ENCODE results near the gene TMA7B.

The TMA7B gene

DNA sequence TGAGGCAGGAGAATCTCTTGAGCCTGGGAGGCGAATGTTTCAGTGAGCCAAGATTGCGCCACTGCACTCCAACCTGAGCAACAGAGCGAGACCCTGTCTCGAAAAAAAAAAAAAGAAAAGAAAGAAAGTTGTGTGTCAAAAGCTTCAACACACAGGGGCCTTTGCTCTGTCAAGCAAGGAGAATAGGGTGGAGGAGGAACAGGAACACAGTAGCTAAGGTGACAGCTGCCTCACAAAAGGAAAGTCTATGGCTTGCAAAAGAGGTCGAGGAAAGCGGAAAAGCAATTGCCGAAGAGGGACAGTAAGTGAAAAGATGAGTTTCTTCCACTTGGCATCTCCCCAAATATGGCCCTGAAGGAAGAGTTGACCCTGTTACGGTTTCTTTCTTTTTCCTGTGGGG lies 26.5 kb upstream of the TMA7B start:
- no peak for DNase-seq

DNA sequence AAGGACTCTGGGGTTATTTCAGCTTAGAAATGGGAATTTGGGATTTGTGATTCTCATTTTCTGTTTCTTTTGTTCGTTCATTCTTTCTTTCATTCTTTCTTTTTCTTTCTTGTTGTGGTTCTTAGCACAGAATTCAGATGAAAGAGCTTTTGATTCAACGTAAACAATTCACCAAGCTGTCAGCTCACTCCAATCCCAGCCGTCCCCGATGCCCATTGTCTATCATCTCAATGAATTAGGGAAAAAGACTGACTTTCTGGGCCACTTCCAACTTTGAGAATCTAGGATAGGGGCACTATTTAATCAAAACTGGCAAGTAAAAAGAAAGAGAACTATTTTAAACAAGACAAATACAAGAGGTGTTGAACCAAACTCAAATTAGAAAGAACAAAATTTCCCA lies 25.1 kb upstream of the TMA7B start:
- DNase-seq: no peak

DNA sequence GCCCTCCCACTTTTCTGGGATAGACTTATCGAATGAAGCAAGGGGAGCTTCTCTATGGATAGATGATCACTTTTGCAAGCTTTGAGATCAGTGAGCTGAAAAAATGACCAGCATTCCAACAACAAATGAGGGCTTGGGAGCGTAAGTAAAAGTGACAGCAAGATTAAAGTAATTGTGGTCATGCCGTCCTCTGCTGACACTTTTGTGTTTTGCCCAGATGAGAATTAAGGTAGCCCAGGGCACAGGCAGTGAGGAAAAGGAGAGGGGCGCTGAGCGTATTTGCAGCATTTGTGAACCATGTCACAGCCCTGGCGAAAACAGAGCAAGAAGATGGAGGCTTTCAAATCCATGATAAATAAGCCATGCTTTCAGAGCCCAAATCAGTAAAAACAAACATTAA lies 24.6 kb upstream of the TMA7B start:
- no peak for DNase-seq

DNA sequence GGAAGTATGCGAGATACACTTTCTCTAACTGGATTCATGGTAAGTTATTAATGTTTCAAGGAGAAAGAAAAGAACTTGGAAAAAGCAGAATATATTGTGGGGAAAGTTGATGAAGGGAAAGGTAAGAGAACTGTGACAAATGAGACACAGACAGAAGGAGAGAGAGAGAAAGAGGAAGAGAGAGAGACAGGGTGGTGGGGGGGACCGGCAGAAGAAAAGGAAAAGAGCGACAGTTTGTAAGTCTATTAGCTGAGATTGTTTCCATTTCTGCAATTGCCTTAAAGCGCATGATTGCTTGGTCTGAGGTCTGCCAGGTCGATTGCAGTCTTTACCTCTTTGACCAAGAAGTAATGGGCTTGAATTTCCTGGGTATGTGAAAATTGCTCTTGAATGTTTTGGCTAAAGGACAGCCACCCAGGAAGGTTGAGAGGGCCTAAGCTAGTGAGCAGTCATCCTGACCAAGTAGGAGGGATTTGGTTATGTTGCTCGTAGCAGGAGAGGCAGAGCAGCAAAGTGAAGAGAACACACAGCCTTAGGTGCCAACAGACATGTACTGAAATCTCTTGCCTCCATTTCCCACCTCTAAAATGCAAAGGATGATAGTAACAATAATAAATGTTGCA lies 23.6 kb upstream of the TMA7B start:
- no peak for DNase-seq

DNA sequence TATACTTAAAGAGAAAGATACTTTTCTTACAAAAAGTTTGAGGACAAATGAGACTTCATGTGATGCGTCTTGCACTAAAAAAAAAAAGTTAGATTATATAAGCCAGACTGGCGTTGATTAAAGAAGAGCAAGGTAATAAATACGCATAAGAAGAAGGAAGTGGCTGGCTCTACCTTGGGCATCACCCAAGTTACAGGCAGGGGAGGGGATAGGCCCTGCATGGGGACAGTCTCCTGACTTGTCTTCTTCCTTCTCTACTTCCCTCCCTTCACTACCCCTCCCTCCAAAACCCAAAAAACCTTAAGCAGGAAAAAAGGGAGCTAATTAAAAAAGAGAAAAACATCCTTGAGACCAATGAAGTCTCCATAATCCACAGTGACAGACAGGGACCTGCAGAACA lies 22.3 kb upstream of the TMA7B start:
- DNase-seq: peak; percentile 37

DNA sequence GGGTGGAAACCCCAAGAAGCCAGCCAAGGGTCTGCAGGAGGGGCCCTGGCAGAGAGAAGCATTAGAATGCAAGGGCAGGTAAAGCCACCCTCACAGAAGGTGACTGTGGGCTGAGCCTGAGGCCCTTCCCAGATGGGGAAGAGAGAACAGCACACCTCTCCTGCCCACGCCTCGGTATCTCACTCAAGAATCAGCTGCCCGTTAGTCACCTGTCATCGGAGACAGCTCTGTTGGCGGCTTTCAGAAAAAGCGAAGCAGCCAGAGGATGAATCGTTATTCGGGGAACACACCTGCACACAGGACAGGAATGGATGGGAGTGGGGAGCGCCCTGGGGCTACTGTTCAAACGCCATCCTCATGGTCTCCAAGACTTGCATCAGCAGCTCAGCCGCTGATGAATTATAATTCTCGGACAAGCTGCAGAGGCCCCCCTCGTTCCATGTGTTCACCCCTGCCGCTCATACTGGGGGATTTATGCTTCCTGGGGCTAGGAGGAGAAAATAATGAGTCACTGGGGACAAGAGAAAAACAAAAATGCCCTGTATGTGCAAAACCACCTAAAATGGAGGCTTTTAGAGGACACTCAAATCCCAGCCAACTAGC lies 21.6 kb upstream of the TMA7B start:
- DNase-seq: no peak

DNA sequence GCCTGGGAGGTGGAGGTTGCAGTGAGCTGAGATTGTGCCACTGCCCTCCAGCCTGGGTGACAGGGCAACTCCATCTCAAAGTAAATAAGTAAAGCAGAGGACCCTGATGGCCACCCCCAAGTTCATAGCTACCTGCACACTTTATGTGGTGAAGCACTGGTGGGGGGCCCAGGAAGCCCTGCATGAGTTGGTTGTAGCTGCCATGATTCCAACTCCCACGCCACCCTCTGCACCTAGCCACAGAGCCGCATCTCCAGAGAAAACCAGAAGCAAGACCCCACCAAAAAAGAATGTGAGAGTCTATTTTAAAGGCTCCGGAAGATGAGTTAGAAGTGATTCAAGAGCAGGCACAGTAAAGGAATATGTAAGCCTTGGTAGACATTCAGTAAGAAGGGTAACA lies 20.4 kb upstream of the TMA7B start:
- no peak for DNase-seq

DNA sequence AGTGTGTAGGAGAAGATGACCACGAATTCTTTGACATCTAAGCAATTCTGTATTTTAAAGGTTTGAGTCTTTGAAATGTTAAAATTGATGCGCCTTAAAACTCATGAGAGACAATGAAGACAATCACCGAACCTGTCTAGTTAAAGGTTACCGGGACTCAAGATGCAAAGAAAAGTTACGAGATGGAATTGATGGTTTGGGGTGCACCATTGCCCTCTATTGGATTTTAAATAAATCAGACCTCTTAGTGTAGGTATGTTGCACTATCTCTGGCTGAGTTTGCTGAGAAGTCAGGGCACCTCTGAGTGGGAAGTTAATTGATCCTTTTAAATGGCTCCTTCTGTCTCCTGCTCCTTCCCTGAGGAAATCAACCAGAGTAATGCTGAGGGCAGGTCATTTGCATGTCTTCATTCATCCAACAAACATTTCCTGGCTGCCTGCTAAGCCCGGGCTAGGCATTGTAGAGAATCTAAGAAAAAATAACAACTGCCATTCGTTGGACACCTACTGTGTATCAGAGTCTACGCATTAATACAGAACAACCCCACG lies 19.4 kb upstream of the TMA7B start:
- DNase-seq: no peak

DNA sequence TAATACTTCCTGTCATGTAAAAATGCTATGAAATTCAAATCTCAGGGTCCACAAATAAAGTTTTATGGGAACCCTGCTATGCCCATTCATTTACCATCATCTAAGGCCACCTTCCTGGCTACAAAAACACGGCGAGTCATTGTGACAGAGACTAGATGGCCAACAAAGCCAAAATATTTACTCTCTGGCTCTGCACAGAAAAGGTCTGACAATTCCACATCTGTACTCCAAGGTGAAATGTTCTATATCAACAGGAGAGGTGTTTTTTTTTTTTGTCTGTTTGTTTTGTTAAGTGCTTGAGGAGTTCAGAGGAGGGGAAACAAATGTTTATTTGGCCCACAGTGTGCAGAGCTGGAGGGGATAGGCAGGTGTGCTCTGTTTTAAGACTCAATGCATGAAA lies 18.6 kb upstream of the TMA7B start:
- no peak for DNase-seq

DNA sequence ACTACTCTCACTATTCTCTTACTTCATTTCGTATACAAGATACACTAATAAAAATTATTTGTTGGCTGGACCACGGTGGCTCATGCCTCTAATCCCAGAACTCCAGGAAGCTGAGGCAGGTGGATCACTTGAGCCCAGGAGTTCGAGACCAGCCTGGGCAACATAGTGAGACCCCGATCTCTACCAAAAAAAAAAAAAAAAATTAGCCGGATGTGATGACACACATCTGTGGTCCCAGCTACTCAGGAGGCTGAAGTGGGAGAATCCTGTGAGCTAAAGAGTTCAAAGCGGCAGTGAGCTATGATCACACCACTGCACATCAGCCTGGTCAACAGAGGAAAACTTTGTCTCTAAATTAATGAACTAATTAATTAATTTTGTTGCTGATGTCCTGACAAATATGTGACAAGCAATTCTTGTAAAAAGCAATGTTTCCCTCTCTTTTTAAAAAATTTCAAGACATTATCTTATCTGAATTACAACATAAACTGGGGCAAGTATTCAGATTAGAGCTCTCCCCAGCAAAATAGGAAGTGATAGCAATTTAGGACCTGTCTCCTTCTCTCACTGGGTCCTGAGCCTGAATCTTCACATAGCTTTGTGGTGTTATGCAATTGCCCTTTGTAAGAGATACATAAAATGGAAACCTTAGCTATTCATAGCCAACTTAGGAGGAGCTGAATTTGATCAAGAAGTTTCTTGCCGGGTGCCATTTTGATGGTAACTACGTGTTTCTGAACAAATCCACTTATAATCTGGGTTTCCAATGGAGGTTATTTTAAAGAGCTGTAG lies 17.6 kb upstream of the TMA7B start:
- DNase-seq: no peak

DNA sequence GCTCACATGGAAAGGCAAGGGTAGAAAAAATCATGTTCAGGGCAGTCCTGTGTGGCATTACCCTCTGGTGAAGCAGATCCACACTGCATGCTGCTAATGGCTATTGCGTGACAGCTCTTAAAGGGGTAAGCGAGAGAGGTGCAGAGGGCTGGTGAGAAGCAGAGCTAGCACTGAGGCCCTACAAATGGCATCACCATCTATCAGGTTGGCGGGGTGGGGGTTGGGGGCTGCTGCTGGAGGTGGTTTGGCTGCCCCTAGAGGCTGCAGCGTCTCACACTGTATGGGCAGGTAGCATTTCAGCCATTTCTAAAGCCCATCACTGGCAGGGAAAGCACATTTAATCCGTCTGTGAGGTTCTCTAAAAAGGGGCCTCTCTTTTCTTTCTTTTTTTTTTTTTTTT lies 16.9 kb upstream of the TMA7B start:
- DNase-seq: peak; percentile 41

DNA sequence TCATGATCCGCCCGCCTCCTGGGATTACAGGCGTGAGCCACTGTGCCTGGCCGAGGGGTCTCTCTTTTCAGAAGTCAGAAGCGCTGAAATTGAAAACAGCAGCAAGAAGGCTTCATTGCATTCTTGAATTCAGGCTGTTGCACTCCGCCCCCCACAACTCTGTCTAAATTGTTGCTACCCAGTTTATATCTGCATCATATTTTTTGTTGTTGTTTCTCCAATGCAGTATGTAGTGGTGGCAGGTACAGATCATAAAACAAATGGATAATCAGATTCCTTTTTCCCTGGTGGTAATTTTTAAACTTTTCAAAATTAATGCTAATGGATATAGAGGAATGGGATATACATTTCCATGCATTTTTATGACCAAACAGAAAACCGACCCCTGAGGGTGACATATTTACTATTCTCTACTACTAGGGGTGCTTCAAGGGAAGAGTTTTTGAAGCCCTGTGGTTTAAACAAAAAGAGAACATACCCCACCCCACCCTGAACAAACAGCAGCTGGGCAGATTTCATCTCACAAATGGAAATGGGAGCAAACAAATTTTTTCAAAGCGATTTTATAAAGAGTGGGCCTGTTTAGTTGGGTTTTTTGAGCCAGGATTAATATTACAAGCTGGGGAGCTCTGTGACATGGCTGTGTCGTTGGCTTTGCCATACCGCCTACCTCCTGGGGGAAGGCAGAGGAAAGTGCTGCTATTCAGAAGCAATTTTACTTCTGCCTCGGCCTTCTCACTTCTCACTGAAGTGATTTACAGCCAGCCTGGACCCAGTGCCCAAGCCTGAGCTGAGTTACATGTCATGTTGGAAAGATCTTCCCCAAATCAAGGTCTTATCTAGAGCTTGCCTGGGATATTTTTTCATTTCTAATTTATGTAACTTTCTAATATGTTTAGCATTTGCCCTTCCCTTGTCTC lies 16.0 kb upstream of the TMA7B start:
- no peak for DNase-seq

DNA sequence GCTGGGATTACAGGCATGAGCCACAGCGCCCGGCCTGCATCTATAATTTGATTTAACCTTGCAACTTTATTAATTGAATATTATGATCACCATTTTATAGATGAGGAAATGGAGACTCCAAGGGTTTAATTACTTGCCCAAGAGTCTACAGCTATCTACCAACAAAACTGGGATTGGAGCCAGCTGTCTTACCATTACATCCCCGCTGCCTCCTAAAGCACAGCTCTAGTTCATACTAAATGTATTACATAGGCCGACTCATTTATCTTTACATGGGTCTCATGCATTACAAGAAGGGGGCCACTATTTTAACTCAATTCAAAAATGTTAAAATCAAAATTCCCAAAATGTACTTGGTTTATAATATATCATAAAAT lies 14.1 kb upstream of the TMA7B start:
- DNase-seq: no peak

DNA sequence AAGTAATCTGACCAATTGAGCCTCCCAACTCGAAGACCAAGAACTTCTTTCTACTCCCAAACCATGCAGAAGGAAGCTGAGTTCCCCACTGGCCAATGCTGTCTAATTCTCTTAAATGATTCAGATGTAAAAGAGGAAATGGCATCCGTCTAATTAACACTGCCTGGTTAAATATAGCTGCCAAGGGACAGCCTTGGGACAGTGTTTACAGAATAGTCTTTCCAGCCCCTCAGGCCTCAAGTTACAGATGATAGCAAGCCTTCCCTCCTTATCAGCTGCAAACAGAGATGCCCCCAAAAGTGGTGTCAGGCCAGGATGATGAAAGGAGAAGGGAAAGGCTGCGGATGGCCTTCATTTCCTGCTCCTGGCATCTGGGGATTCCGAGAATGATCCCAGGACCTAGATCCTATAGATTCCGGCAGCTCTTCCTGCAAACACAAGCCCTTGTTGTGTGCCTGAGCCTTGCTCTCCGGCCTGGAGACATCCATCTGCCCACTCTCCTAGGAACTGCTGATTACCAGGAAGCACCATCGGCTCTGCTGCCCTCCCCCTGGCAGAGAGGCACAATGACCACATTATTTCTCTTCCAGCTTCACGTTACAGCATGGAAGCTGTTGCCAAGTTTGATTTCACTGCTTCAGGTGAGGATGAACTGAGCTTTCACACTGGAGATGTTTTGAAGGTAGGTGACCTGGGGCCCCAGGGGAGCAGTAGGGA lies 13.5 kb upstream of the TMA7B start:
- no peak for DNase-seq

DNA sequence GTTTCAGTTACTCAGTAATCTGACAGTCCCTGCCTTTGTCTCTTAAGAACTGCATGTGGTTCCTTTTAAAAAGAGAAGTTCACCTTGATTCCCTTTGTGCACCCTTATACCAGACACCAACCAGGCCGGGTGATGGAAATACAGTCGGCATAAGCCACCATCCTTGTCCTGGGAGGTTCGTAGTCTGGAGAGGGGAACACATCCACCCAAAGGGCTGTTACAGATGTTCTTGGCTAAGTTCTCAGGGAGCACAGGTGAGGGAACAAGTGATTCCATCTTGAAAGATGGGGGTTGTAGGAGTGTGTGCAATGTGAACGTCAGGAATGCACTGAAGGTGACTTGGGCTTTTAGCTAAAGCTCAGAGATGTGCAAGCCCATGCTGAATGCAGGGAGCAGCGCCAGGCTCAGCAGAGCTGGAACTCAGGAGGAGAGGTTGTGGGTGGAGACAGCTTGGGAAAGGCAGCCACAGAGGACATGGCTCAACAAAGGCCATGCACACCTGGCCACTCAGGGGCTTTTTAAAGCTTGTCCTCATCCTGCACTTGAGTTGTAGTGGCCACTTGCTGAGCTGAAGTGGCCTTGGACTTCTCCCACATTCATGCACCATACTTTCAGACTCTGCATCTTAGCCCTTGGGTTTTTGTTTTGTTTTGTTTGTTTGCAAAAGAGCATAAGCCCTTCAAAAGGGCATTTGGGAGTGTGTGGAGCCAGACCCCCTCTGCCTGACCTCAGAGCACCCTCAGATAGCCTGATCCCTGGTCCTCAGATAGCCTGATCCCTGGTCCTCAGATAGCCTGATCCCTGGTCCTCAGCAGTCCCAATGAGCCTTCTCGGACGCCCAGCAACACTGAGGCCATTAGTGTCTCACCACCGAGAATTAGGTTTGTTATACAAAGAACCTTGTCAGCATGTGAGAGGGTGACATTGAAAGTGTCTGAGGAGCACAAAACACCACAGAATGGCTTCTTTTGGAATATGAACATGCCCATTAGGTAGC lies 12.7 kb upstream of the TMA7B start:
- no peak for DNase-seq

DNA sequence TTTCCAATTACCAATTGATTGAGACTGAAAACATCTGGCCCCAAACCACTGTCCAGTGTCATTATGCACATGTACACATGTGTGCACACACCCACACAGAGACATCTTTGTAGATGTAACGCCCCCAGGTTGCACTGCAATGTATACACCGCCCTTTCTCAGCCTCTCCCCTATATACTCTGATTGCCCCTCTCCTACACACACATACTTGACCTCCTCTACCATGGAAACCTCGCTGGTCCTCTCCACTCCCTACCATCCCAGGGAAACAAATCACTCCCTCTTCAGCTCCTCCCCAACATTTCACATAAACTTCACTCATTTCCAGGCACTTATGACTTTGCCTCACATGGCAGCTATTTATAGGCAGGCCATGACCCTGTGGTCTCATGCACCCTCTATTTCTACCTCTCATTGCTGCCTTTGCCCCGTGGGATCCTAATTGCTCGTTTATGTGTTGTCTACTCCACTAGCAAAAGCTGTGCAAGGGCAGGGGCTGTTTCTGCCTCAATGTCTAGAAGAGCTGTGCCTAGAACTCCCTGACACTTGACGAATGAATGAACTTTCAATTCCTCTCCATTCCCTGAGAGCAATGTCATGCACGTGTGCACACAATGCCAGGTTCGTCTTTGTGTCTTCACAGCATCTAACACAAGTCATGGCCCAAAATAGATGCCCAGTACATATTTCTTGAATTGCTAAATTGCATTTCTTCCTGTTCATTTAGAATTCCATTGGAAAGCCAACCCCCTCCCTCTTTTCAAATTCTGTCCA lies 10.0 kb upstream of the TMA7B start:
- no peak for DNase-seq

DNA sequence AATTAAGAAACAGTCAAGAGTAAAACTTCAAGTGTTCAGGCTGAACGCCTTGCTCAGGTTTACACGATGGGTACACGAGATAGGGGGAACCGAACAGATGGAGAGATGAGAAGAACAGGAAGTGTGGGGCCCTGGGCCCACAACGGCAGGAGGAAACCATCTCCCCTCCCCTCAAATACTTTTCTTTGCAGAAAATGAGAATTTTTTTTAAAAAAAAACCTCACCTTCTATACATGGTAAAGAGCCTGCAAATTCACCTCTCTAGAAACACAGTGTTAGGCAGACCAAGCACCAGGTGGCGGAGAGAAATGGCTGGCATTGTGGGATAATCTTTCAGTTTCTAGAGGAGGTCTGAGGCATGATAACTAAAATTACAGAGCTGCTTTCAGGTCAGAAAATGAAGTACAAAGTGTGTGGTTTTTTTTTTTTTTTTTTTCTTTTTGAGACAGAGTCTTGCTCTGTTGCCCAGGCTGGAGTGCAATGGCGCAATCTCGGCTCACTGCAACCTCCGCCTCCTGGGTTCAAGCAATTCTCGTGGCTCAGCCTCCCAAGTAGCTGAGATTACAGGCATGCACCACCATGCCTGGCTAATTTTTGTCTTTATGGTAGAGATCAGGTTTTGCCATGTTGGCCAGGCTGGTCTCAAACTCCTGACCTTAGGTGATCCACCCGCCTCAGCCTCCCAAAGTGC lies 8.4 kb upstream of the TMA7B start:
- peak; percentile 39 for DNase-seq

DNA sequence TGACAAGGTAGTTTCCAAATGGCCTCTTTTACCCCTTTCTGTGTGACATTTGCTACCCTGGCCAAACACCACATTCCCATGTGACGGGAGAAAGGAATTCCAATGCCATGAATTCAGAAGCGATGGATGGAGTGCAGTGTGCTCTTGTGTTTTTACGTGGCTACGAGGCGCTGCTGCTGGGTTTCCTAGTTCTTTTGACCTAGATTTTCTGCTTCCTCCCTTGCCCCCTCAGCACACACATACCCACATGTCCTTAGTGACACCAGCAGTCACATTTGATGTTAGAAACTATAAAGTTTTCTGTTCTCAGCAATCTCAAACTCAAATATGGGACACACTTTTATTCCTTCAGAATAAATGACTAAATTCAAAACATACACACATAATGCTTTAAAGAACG lies 7.8 kb upstream of the TMA7B start:
- no peak for DNase-seq

DNA sequence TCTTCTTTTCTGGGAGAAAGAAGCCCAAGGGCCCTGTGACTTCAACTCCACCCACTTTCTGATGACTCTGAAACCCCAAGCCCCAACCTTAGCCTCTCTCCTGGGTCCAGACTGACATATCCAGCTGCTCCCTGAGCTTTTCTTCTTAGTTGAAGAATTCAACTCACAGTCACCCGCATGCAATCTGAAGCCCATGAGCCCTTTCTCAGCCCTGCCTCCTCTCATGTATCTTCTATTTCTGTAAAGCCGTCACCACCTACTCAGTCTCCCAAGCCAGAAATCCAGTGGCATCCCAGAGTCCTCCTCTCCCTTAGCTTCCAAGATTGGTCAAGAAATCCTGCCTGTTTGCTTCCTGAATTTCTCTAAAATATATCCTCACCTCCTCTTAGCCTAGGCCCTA lies 7.1 kb upstream of the TMA7B start:
- DNase-seq: no peak

DNA sequence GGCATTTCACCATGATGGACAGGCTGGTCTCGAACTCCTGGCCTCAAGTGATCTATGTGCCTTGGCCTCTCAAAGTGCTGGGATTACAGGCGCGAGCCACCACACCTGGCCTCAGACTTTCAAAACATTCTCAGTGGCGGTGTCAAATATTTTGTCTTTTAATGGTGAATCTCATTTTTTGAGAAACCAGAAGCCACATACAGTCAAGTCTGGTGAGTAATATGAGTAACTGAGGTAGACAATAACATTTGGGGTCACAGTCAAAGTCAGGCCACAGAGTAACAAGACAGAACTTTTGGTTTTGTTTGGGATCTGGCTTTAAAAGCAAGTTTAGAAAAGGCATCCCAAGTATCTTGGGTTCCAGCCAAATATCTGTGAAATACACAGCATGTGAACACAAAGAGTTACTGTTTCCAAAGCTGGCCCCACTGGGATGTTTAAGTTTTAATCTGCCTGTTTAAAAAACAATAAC lies 5.6 kb upstream of the TMA7B start:
- no peak for DNase-seq

Measured in CD4-positive, alpha-beta T cell treated with Interferon gamma for 1 hour (primary cell).